OCI-LY1 (cell line): Measurements from ENCODE around the gene RBM47.

Experiments used
- CTCF ChIP-seq: fragments of 200-600 bp; sonication (generic), shearing (Covaris generic); IDR thresholded peaks from 2 replicates; pipeline ENCODE4 v1.5.1; 2017; ENCODE audit warnings: mild to moderate bottlenecking, antibody characterized with exemption, low read length, moderate library complexity, mixed read lengths
- EZH2 ChIP-seq: fragments of 200-600 bp; sonication (generic), shearing (Covaris generic); IDR thresholded peaks from 2 replicates; pipeline ENCODE4 v1.8.0; 2017; ENCODE audit warnings: borderline replicate concordance, mixed run types, mild to moderate bottlenecking, antibody characterized with exemption, low read length, moderate library complexity, mixed read lengths

- TF ChIP-seq CTCF (no peak), EZH2 (no peak)
These were observed 8.5 kb downstream of the RBM47 start for GRCh38 chr4:40621229-40621591.
